NB4 (cell line): ENCODE results near the gene FNDC7.

Source experiments
- CTCF ChIP-seq: IDR thresholded peaks from one replicate; pipeline ENCODE4 v1.5.1; 2012; ENCODE audit warnings: low read depth, low read length
- MAX ChIP-seq: IDR thresholded peaks from 2 replicates; pipeline ENCODE4 v1.6.1; 2011; ENCODE audit warnings: low read depth, low read length
- MYC ChIP-seq: IDR thresholded peaks from 2 replicates; pipeline ENCODE4 v1.6.1; 2011; ENCODE audit warnings: low read depth, low read length
- POLR2A ChIP-seq: IDR thresholded peaks from 2 replicates; pipeline ENCODE4 v1.6.1; 2011; ENCODE audit warnings: mild to moderate bottlenecking; ENCODE audit not compliant: insufficient read length; ENCODE audit errors: extremely low read depth

GRCh38 chr1:108703939-108704338, 8.8 kb upstream of the FNDC7 start:
- TF ChIP-seq CTCF: no peak
- TF ChIP-seq POLR2A: no peak
- TF ChIP-seq MAX: no peak
- no peak for TF ChIP-seq MYC
